ENCODE measurements around the gene SEMA5A. TPM values are rescaled to one million over a fixed set of nuclear protein-coding genes. Genes with fewer than 3 reads are reported as not detected.

SEMA5A gene
- total RNA-seq, 2 donors from 2014 or later = 3.4 to 40.2 TPM

DNA sequence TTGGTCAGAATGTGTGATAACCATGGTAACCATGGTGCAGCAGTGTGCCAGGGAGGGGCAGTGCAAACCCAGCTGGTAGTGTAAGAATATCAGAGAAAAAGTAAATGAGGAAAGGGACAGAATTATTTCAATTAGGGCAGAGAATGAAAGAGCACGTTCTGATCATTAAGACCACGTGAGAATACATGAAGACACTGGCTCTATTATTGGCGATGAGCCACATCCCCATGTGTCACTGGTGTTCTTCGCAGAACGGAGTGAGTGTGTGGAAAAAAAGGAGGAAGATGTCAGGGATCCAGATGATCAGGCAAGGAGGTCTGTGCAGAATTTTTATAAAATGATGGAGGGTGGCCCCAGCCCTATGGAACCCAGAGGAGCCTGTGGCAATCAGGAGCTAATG lies 315.5 kb downstream of the SEMA5A start:
- H3K4me3 ChIP-seq = no peak overlapping the region

DNA sequence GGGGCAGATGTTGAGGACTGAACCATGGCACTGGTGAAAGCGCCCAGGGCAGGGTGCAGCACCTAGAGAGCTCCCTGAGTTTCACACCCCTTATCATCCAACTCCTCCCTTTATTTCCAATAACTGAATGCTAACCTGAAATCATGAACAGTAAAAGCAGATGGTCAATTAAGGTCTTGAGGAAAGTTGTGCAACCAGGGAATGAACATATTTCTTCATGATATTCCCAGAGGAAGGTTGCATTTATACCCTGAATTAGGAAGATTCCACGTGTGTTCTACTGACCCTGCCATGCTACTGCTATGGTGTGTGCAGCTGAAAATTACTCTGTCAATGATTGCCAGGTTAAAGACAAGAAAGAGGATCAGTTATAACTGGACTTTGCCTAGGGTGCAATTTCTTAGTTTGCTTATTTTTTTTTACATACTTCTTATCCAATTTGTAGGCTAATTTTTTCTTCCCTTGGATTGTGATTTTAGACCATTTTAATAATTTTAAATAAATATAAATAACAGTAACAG lies 319.8 kb downstream of the SEMA5A start:
- TF ChIP-seq, protein P1, sequence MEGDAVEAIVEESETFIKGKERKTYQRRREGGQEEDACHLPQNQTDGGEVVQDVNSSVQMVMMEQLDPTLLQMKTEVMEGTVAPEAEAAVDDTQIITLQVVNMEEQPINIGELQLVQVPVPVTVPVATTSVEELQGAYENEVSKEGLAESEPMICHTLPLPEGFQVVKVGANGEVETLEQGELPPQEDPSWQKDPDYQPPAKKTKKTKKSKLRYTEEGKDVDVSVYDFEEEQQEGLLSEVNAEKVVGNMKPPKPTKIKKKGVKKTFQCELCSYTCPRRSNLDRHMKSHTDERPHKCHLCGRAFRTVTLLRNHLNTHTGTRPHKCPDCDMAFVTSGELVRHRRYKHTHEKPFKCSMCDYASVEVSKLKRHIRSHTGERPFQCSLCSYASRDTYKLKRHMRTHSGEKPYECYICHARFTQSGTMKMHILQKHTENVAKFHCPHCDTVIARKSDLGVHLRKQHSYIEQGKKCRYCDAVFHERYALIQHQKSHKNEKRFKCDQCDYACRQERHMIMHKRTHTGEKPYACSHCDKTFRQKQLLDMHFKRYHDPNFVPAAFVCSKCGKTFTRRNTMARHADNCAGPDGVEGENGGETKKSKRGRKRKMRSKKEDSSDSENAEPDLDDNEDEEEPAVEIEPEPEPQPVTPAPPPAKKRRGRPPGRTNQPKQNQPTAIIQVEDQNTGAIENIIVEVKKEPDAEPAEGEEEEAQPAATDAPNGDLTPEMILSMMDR (IDR thresholded peaks at IDR 0.05) = no peak
- TF ChIP-seq POLR2A (IDR thresholded peaks at IDR 0.05) = no peak
- ATAC-seq (no peak), DNase-seq (no peak)
- no peak overlapping the region for H3K27ac ChIP-seq
- no peaks in the 10 kb centered on the region for H3K27me3 ChIP-seq
- WGBS, 2 donors = 76 to 80% methylated on average over 2 of the region's 2 CpGs
- intact Hi-C loops (cut with DNase I) = no loop called here
- no peaks in the 10 kb centered on the region for H3K4me1 ChIP-seq
- H3K4me3 ChIP-seq = no peak overlapping the region
- no peaks in the 10 kb centered on the region for H3K9me3 ChIP-seq
- no peaks in the 10 kb centered on the region for H3K36me3 ChIP-seq (replicated peaks in 1 of 2; ENCODE audit: insufficient read depth in 1 of 2, low read depth in 2 of 2)

More for the DNA sequence above, 315.5 kb downstream of the SEMA5A start:
- Histone ChIP-seq H3K4me1 (no peaks in the 10 kb centered on the region), H3K27me3 (no peaks in the 10 kb centered on the region), H3K36me3 (replicated peaks in 1 of 2; ENCODE audit: insufficient read depth in 1 of 2, low read depth in 2 of 2) (no peaks in the 10 kb centered on the region), H3K27ac (no peak overlapping the region), H3K9me3 (no peaks in the 10 kb centered on the region)
- TF ChIP-seq, protein P1 (IDR thresholded peaks at IDR 0.05) = no peak
- TF ChIP-seq POLR2A (IDR thresholded peaks at IDR 0.05) = no peak
- DNase-seq (no peak), ATAC-seq (no peak)
- intact Hi-C loops (cut with DNase I) = no loop called here
- WGBS, 2 donors = 88 to 95% methylated on average over 5 of the region's 5 CpGs

DNA sequence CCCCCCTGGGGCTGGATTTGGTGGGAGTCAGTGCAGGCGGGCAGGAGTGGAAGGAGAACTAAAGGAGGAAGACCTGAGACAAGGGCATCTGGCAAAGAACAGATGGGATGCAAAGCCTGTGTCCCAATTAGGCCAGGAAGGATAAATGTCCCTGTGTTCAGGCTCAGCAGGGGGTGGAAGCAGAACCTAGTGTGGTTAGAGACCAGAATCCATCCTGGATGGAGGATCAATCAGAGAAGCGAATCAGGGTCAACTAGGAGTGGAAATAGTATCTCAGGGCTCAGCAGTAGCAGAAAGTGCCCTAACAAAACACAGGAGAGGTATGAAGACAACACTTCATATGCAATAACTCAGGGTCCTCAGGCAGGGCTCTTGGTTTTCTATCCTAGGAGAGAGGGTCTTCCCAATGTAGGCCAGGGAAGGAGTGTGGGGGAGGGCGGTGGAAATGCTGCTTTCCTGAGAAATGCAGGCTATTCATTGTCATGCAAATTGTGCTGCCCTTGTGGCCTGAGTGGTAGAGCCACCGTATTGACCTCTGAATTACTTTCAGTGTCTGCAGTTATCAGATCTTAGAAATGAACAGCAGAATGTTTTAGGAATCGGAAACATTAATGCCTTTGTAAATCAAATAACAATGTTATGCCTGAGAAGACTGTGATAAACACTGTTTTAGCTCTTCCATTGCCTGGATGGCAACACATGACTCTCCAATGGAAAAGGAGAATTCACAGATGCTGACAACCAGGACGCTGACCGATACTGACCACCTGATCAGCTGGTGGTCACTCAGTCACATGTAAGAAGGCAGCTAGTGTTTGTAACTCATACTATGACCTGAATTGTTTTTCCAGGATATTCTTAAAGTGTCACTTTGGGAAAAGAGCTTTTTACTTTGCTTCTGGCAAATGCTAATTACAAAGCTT lies 323.6 kb downstream of the SEMA5A start:
- no peaks in the 10 kb centered on the region for H3K27me3 ChIP-seq
- intact Hi-C loops (cut with DNase I) = no loop called here
- DNase-seq (no peak), ATAC-seq (no peak)
- no peaks in the 10 kb centered on the region for H3K9me3 ChIP-seq
- 84 to 94% methylated on average over 7 of the region's 7 CpGs for WGBS, 2 donors
- H3K36me3 ChIP-seq (replicated peaks in 1 of 2; ENCODE audit: insufficient read depth in 1 of 2, low read depth in 2 of 2) = no peaks in the 10 kb centered on the region
- H3K4me3 ChIP-seq = no peak overlapping the region
- TF ChIP-seq, protein P1 (IDR thresholded peaks at IDR 0.05) = no peak
- no peak for TF ChIP-seq POLR2A (IDR thresholded peaks at IDR 0.05)
- no peaks in the 10 kb centered on the region for H3K4me1 ChIP-seq
- no peak overlapping the region for H3K27ac ChIP-seq

DNA sequence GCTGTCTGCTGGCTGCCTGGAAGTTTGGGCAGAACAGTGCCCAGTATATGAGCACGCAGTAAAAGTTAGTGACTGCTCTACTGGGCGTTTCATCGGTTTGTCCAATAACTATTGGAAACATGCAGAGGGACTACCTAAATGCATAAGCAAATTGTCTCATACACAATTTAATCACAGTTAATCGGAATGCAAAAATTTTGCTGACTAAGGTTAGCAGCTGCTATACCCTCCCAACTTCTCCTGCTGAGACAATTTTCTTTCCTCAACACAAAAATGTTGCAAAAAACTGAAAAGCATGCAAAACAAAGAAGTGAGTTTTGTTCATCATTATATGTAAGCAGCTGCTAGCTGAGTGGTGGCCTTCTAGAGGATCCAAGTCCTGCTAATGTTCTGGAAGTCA lies 327.5 kb downstream of the SEMA5A start:
- intact Hi-C loops (cut with DNase I) = no loop called here
- 86 to 90% methylated on average over 4 of the region's 4 CpGs for WGBS, 2 donors
- H3K4me1 ChIP-seq = no peaks in the 10 kb centered on the region
- no peaks in the 10 kb centered on the region for H3K27me3 ChIP-seq
- DNase-seq (no peak), ATAC-seq (no peak)
- no peaks in the 10 kb centered on the region for H3K9me3 ChIP-seq
- no peak overlapping the region for H3K4me3 ChIP-seq
- no peak overlapping the region for H3K27ac ChIP-seq
- no peaks in the 10 kb centered on the region for H3K36me3 ChIP-seq (replicated peaks in 1 of 2; ENCODE audit: insufficient read depth in 1 of 2, low read depth in 2 of 2)
- TF ChIP-seq, protein P1 (IDR thresholded peaks at IDR 0.05) = no peak
- TF ChIP-seq POLR2A (IDR thresholded peaks at IDR 0.05) = no peak
